ENCODE results near the gene CCDC28B.

GRCh38 chr1:32232558-32233304, 32.3 kb downstream of the CCDC28B start:
- TF ChIP-seq GATA2 (IDR thresholded peaks at IDR 0.05; ENCODE audit: low read depth, low read length), result no peak
- no peak for TF ChIP-seq GATA3 (IDR thresholded peaks at IDR 0.05; ENCODE audit: low read depth, low read length)
